K562 (cell line): Measurements from ENCODE around the gene KRI1. TPM values are rescaled to one million over a fixed set of nuclear protein-coding genes. Genes with fewer than 3 reads are reported as not detected.

Experiments used
- AFF1 ChIP-seq, 2 experiments: fragments of 450-650 bp; IDR thresholded peaks; 2 replicates each; pipeline ENCODE4 v1.6.1; 2018; ENCODE audit warnings: mild to moderate bottlenecking in 2 of 2, low read depth in 1 of 2; ENCODE audit not compliant: partially characterized antibody in 2 of 2
- ARID3A ChIP-seq: IDR thresholded peaks from 2 replicates; pipeline ENCODE4 v1.6.1; 2012; ENCODE audit warnings: low read depth, low read length, improper control_type of control experiment, borderline replicate concordance
- E2F6 ChIP-seq, 2 experiments: IDR thresholded peaks; 2 replicates each; pipeline ENCODE4 v1.6.1; 2011; ENCODE audit warnings: borderline replicate concordance in 1 of 2, control low read depth in 1 of 2, low read depth in 1 of 2, low read length in 1 of 2, mild to moderate bottlenecking in 1 of 2, mixed read lengths in 1 of 2, moderate library complexity in 1 of 2; ENCODE audit not compliant: insufficient read depth in 1 of 2, insufficient read length in 1 of 2, poor library complexity in 1 of 2, severe bottlenecking in 1 of 2; ENCODE audit errors: extremely low read depth in 1 of 2
- HDAC6 ChIP-seq: IDR thresholded peaks from 2 replicates; pipeline ENCODE4 v1.6.1; 2012; ENCODE audit warnings: low read depth, mild to moderate bottlenecking, control low read depth, inconsistent platforms, low read length, moderate library complexity
- ID3 ChIP-seq, 2 experiments: fragments of 250-450 bp in 1 of 2; fragments of 450-650 bp in 1 of 2; sonication (Bioruptor Pico) in 1 of 2; IDR thresholded peaks; 2 replicates each; pipeline versions ENCODE4 v1.6.1 to v1.8.0; 2016 to 2021; ENCODE audit warnings: mild to moderate bottlenecking in 2 of 2, moderate library complexity in 2 of 2, missing compliant biosample characterization in 1 of 2, missing genetic modification characterization in 1 of 2
- JUN ChIP-seq, 2 experiments: sonication (generic) in 1 of 2; formaldehyde crosslinking in 1 of 2; IDR thresholded peaks; 2 replicates each; pipeline versions ENCODE4 v1.6.1 to v1.8.0; 2012 to 2022; ENCODE audit warnings: borderline replicate concordance in 2 of 2, mild to moderate bottlenecking in 2 of 2, improper control_type of control experiment in 1 of 2, low read depth in 1 of 2, low read length in 1 of 2, missing genetic modification reagents in 1 of 2
- MBD2 ChIP-seq: sonication (generic); IDR thresholded peaks from 2 replicates; pipeline ENCODE4 v1.6.1; 2016; ENCODE audit warnings: low read depth, borderline replicate concordance
- POLR2B ChIP-seq: fragments of 450-650 bp; IDR thresholded peaks from 2 replicates; pipeline ENCODE4 v1.6.1; 2018; ENCODE audit warnings: low read depth; ENCODE audit not compliant: partially characterized antibody
- RCOR1 ChIP-seq, 2 experiments: IDR thresholded peaks; 2 replicates each; pipeline ENCODE4 v1.6.1; 2012; ENCODE audit warnings: low read depth in 2 of 2, low read length in 2 of 2, borderline replicate concordance in 1 of 2, improper control_type of control experiment in 1 of 2
- SMARCA4 ChIP-seq: fragments of 450-650 bp; IDR thresholded peaks from 2 replicates; pipeline ENCODE4 v1.6.1; 2016
- TSHZ1 ChIP-seq: fragments of 250-450 bp; sonication (Bioruptor Pico); IDR thresholded peaks from 2 replicates; pipeline ENCODE4 v1.4.0; 2020; ENCODE audit warnings: mild to moderate bottlenecking, moderate library complexity
- XRCC5 ChIP-seq: fragments of 200-400 bp; formaldehyde crosslinking; IDR thresholded peaks from 2 replicates; pipeline ENCODE4 v1.6.1; 2017; ENCODE audit warnings: low read depth, mild to moderate bottlenecking, low read length
- ZNF699 ChIP-seq: fragments of 250-450 bp; sonication (Bioruptor Pico); IDR thresholded peaks from 2 replicates; pipeline ENCODE4 v1.8.0; 2021; ENCODE audit warnings: mild to moderate bottlenecking, moderate library complexity; ENCODE audit not compliant: insufficient replicate concordance
- polyA plus RNA-seq, 8 experiments: library from polyadenylated mRNA; depleted of rRNA in 4 of 8; stranded (reverse) in 5 of 8; unstranded in 3 of 8; fragments of >200 nt; fragmentation: Nextera tagmentation in 2 of 8; fragmentation: Illumina TruSeq in 1 of 8; extraction: Ambion mirVana in 2 of 8; extraction: Trizol in 1 of 8; gene quantifications; 2 replicates each; pipeline versions ENCODE4 v1.2.1 to v1.2.3, GENCODE V29; 2011 to 2014; ENCODE audit warnings: inconsistent platforms in 1 of 8, missing spikeins in 1 of 8
- total RNA-seq, 7 experiments: library from RNA; depleted of rRNA in 6 of 7; stranded (reverse); fragments of >200 nt in 6 of 7; fragmentation: Illumina TruSeq in 2 of 7; extraction: Trizol in 2 of 7; gene quantifications; 2 replicates each; pipeline versions ENCODE4 v1.2.1 to v1.2.3, GENCODE V29; 2011 to 2021; ENCODE audit warnings: low replicate concordance in 1 of 7

The KRI1 gene
- total and polyA plus RNA-seq, 9 of the 15 experiments (the other 6 are each of a cell fraction or from before 2014, with no cell fraction given): 1.1 to 50.7 (median 24.7) TPM

GRCh38 chr19:10580979-10581631 is 15.3 kb upstream of the KRI1 start (continued):
- TF ChIP-seq ID3 (CRISPR knock-in tag; IDR thresholded peaks at IDR 0.05) (no peak), ID3 (tag; IDR thresholded peaks at IDR 0.05) (no peak), SMARCA4 (no peak), ARID3A (peak; percentile 41; the same call in 1 of the 2 replicates), MBD2 (no peak), XRCC5 (peak; percentile 91), ZNF699 (CRISPR knock-in tag) (no peak), HDAC6 (no peak), POLR2B (no peak), TSHZ1 (CRISPR knock-in tag) (no peak), E2F6 (IDR thresholded peaks at IDR 0.05; ENCODE audit: borderline replicate concordance in 1 of 2, extremely low read depth in 1 of 2, insufficient read depth in 1 of 2, insufficient read length in 1 of 2, low read depth in 1 of 2, low read length in 1 of 2, poor library complexity in 1 of 2, severe bottlenecking in 1 of 2) (peak; percentile 70 to 79), AFF1 (IDR thresholded peaks at IDR 0.05; ENCODE audit: low read depth in 1 of 2, partially characterized antibody in 2 of 2) (no peak), JUN (IDR thresholded peaks at IDR 0.05; ENCODE audit: borderline replicate concordance, low read depth, low read length) (peak; percentile 73; the same call in 1 of the 2 replicates), JUN (CRISPR knock-in tag; IDR thresholded peaks at IDR 0.05; ENCODE audit: borderline replicate concordance) (no peak), RCOR1 (IDR thresholded peaks at IDR 0.05; ENCODE audit: borderline replicate concordance in 1 of 2, low read depth in 2 of 2, low read length in 2 of 2) (peak; percentile 37 to 82; a peak in 3 of 4 replicates)
